CD14-positive monocyte (primary cell): ENCODE results near the gene BCAR3. TPM values are rescaled to one million over a fixed set of nuclear protein-coding genes. Genes with fewer than 3 reads are reported as not detected.

Experiments used
- DNase-seq, 3 donors: peaks; one replicate each; pipeline ENCODE4 v3.0.0-alpha.2; 2011 to 2022
- H2AFZ ChIP-seq: 2 replicates; pipeline ENCODE4 v1.6.0; 2012; ENCODE audit warnings: mild to moderate bottlenecking, low read depth, low read length, inconsistent platforms; ENCODE audit not compliant: insufficient read depth, poor library complexity, severe bottlenecking
- H3K27ac ChIP-seq, 2 donors: 1 replicate in 1 of 2; 2 replicates in 1 of 2; pipeline ENCODE4 v1.5.1; 2012 to 2013; ENCODE audit warnings: low read length in 2 of 2, control low read depth in 1 of 2, inconsistent platforms in 1 of 2, low read depth in 1 of 2, mild to moderate bottlenecking in 1 of 2
- H3K27me3 ChIP-seq, 2 donors: one replicate each; pipeline versions ENCODE4 v1.6.0 to v1.6.1; 2011 to 2013; ENCODE audit warnings: low read length in 2 of 2; ENCODE audit not compliant: control insufficient read depth in 2 of 2, insufficient read depth in 2 of 2
- H3K36me3 ChIP-seq, 2 donors: replicated peaks in 1 of 2; 1 replicate in 1 of 2; 2 replicates in 1 of 2; pipeline versions ENCODE4 v1.5.1 to v1.6.1; 2012 to 2013; ENCODE audit warnings: low read length in 2 of 2, control low read depth in 1 of 2, inconsistent platforms in 1 of 2, mild to moderate bottlenecking in 1 of 2; ENCODE audit not compliant: insufficient read depth in 2 of 2, control insufficient read depth in 1 of 2
- H3K4me1 ChIP-seq, 2 donors: 1 replicate in 1 of 2; 2 replicates in 1 of 2; pipeline versions ENCODE4 v1.5.1 to v1.6.1; 2012 to 2013; ENCODE audit warnings: low read length in 2 of 2, control low read depth in 1 of 2, inconsistent platforms in 1 of 2, mild to moderate bottlenecking in 1 of 2, moderate library complexity in 1 of 2; ENCODE audit not compliant: insufficient read depth in 2 of 2, control insufficient read depth in 1 of 2
- H3K4me2 ChIP-seq: replicated peaks from 2 replicates; pipeline ENCODE3; 2012; ENCODE audit warnings: low read length, moderate library complexity, mild to moderate bottlenecking; ENCODE audit not compliant: poor library complexity, severe bottlenecking; ENCODE audit errors: extremely low read depth
- H3K4me3 ChIP-seq, 3 experiments: fragments of 200-600 bp in 1 of 3; sonication (generic) in 1 of 3; replicated peaks in 1 of 3; 1 replicate in 2 of 3; 2 replicates in 1 of 3; pipeline ENCODE4 v1.5.1; 2011 to 2013; ENCODE audit warnings: low read length in 3 of 3, mild to moderate bottlenecking in 3 of 3, control low read depth in 2 of 3, low read depth in 2 of 3, inconsistent platforms in 1 of 3, moderate library complexity in 1 of 3
- H3K79me2 ChIP-seq: 2 replicates; pipeline ENCODE4 v1.6.0; 2012; ENCODE audit warnings: mild to moderate bottlenecking, control low read depth, inconsistent platforms, low read length, moderate library complexity; ENCODE audit not compliant: insufficient read depth
- H3K9ac ChIP-seq: 2 replicates; pipeline ENCODE4 v1.6.0; 2017; ENCODE audit warnings: low read length, mild to moderate bottlenecking; ENCODE audit not compliant: insufficient read depth, poor library complexity, severe bottlenecking
- H3K9me3 ChIP-seq, 2 donors: replicated peaks in 1 of 2; 1 replicate in 1 of 2; 2 replicates in 1 of 2; pipeline versions ENCODE4 v1.5.1 to v1.6.1; 2012 to 2013; ENCODE audit warnings: low read length in 2 of 2, control low read depth in 1 of 2; ENCODE audit not compliant: control insufficient read depth in 1 of 2, insufficient read depth in 1 of 2
- H4K20me1 ChIP-seq: 2 replicates; pipeline ENCODE4 v1.6.0; 2012; ENCODE audit warnings: mild to moderate bottlenecking, low read length, control low read depth, moderate library complexity; ENCODE audit not compliant: insufficient read depth
- H3K27ac Mint-ChIP-seq, 7 donors: one replicate each; pipeline ENCODE4 v1.8.0; 2020; ENCODE audit warnings: mild to moderate bottlenecking in 7 of 7, mixed read lengths in 7 of 7, moderate library complexity in 6 of 7, inconsistent platforms in 2 of 7
- H3K27me3 Mint-ChIP-seq, 3 donors: one replicate each; pipeline ENCODE4 v1.8.0; 2021 to 2022; ENCODE audit warnings: low read depth in 3 of 3, mild to moderate bottlenecking in 3 of 3, mixed read lengths in 3 of 3, moderate library complexity in 3 of 3, inconsistent platforms in 1 of 3
- H3K36me3 Mint-ChIP-seq, 2 donors: one replicate each; pipeline ENCODE4 v1.8.0; 2020; ENCODE audit warnings: mixed read lengths in 2 of 2, inconsistent platforms in 1 of 2, mild to moderate bottlenecking in 1 of 2
- H3K4me1 Mint-ChIP-seq: one replicate; pipeline ENCODE4 v1.8.0; 2020; ENCODE audit warnings: mild to moderate bottlenecking, mixed read lengths
- H3K4me3 Mint-ChIP-seq, 2 donors: one replicate each; pipeline ENCODE4 v1.8.0; 2020; ENCODE audit warnings: mild to moderate bottlenecking in 2 of 2, mixed read lengths in 2 of 2, moderate library complexity in 1 of 2
- H3K9me3 Mint-ChIP-seq, 7 donors: one replicate each; pipeline ENCODE4 v1.8.0; 2020 to 2022; ENCODE audit warnings: mixed read lengths in 7 of 7, mild to moderate bottlenecking in 6 of 7, moderate library complexity in 6 of 7, inconsistent platforms in 2 of 7
- CTCF ChIP-seq: fragments of 200-600 bp; IDR thresholded peaks from one replicate; pipeline ENCODE4 v1.8.0; 2022; ENCODE audit warnings: antibody characterized with exemption, mild to moderate bottlenecking
- WGBS: methylation state at CpG from one replicate; pipeline ENCODE4 v1.1.5; 2013; ENCODE audit warnings: missing lambda C conversion rate; ENCODE audit not compliant: insufficient coverage; 5-methylcytosine and 5-hydroxymethylcytosine counted together
- intact Hi-C, 2 donors: fragments of 100-400 bp; cut with micrococcal nuclease; formaldehyde crosslinking; loops; one replicate each; pipeline versions ENCODE4 v1.15.0 to v1.15.1; 2023
- polyA plus RNA-seq, 3 donors: library from polyadenylated mRNA; depleted of rRNA in 1 of 3; unstranded in 2 of 3; stranded (reverse) in 1 of 3; fragments of 300-500 nt in 2 of 3; fragments of >200 nt in 1 of 3; fragmentation: Illumina TruSeq in 2 of 3; gene quantifications; 1 replicate in 2 of 3; 2 replicates in 1 of 3; pipeline ENCODE4 v1.2.3, GENCODE V29; 2012 to 2021

BCAR3 gene
- polyA plus RNA-seq, 3 donors = 0.05 to 0.41 TPM; not detected in 1

DNA sequence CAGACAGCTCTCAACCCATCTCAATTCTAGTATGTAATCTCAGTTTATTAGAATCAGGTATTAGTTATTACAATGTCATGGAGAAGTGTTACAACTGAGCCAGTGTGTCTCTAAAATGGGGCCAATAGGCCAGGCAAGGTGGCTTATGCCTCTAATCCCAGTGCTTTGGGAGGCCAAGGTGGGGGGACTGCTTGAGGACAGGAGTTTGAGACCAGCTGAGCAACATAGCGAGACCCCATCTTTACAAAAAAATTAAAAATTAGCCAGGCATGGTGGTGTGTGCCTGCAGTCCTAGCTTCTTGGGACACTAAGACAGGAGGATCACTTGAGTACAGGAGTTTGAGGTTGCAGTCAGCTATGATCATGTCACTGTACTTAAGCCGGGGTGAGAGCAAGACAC is 104.9 kb downstream of the BCAR3 start:
- Mint-ChIP-seq H3K36me3 (no peaks in the 10 kb centered on the region), H3K9me3 (peaks cover 0 to 2% (median 0%) of the 10 kb centered on the region in 7 donors), H3K4me1 (no peaks in the 10 kb centered on the region), H3K27me3 (peaks cover 0 to 6% (median 0%) of the 10 kb centered on the region in 3 donors), H3K4me3 (no peak overlapping the region), H3K27ac (no peak overlapping the region)
- no peak for DNase-seq
- TF ChIP-seq CTCF = no peak
- no peaks in the 10 kb centered on the region for H4K20me1 ChIP-seq
- intact Hi-C loops = no loop called here
- H3K4me3 ChIP-seq = no peak overlapping the region
- H3K9me3 ChIP-seq = no peaks in the 10 kb centered on the region
- no peak overlapping the region for H3K9ac ChIP-seq
- no CpG with 5 or more reads among the region's 2 CpGs for WGBS
- H3K36me3 ChIP-seq = no peaks in the 10 kb centered on the region
- H3K27me3 ChIP-seq = no peaks in the 10 kb centered on the region
- H3K4me1 ChIP-seq = no peaks in the 10 kb centered on the region
- H3K79me2 ChIP-seq = no peaks in the 10 kb centered on the region
- no peak overlapping the region for H3K27ac ChIP-seq
- no peak overlapping the region for H3K4me2 ChIP-seq
- H2AFZ ChIP-seq = no peak overlapping the region

DNA sequence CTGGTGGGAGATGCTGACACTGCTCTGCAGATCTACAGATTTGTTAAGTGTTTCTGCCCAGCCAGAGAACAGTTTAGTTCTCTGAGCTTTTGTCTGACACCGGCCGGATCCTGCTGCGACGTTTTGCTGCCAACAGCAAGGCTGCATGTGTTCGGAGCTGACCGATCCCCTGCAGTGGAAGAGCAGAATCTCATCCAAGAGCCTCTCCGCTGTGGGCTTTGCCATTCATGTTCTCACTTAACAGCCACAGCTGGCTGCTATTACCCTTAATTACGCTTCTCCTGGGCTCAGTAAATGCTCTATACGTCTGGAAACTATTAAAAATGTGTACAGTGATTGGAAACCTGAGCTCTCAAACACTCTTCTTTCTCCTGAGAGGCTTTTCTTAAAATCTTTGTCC is 105.3 kb downstream of the BCAR3 start:
- H3K9ac ChIP-seq = no peak overlapping the region
- no peak for TF ChIP-seq CTCF
- no peak for DNase-seq
- peaks cover 0 to 4% (median 0%) of the 10 kb centered on the region in 3 donors for H3K27me3 Mint-ChIP-seq
- H3K4me3 ChIP-seq = no peak overlapping the region
- H3K27ac ChIP-seq = no peak overlapping the region
- H3K4me2 ChIP-seq = no peak overlapping the region
- intact Hi-C loops = no loop called here
- no peaks in the 10 kb centered on the region for H3K36me3 ChIP-seq
- H4K20me1 ChIP-seq = no peaks in the 10 kb centered on the region
- no peaks in the 10 kb centered on the region for H3K4me1 ChIP-seq
- no peaks in the 10 kb centered on the region for H3K27me3 ChIP-seq
- no peak overlapping the region for H3K4me3 Mint-ChIP-seq
- no peaks in the 10 kb centered on the region for H3K79me2 ChIP-seq
- H3K9me3 ChIP-seq = no peaks in the 10 kb centered on the region
- 96% methylated on average over 6 of the region's 9 CpGs for WGBS
- no peak overlapping the region for H2AFZ ChIP-seq
- H3K9me3 Mint-ChIP-seq = peaks cover 0 to 2% (median 0%) of the 10 kb centered on the region in 7 donors
- no peaks in the 10 kb centered on the region for H3K36me3 Mint-ChIP-seq
- H3K4me1 Mint-ChIP-seq = no peaks in the 10 kb centered on the region
- no peak overlapping the region for H3K27ac Mint-ChIP-seq
